ENCODE data around the gene PTK7. TPM values are rescaled to one million over a fixed set of nuclear protein-coding genes. Genes with fewer than 3 reads are reported as not detected.

PTK7 gene
- total RNA-seq, 2 experiments from 2014 or later: 1.2 to 1.6 TPM

DNA sequence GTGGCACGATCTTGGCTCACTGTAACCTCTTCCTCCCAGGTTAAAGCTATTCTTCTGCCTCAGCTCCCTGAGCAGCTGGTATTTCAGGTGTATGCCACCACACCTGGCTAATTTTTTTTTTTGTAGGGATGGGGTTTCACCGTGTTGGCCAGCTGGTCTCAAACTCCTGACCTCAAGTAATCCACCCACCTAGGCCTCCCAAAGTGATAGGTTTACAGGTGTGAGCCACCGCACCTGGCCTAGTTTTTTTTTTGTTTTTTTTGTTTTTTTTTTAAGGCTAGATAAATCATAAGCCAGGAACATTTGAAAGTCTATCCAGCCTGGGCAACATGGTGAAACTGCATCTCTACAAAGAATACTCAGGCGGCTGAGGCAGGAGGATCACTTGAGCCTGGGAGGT, 43.8 kb upstream of the PTK7 start:
- Histone ChIP-seq H3K9me3 (ENCODE audit: control insufficient read depth in 1 of 2, insufficient read depth in 1 of 2, low read length in 2 of 2) (no peaks in the 10 kb centered on the region), H3K4me1 (ENCODE audit: insufficient read depth, low read length) (no peaks in the 10 kb centered on the region), H3K27ac (ENCODE audit: low read depth in 1 of 2, low read length in 2 of 2) (no peak overlapping the region), H3K27me3 (ENCODE audit: control insufficient read depth in 1 of 2, insufficient read depth in 2 of 2, low read length in 2 of 2) (no peaks in the 10 kb centered on the region), H3K4me3 (ENCODE audit: low read length) (no peak overlapping the region), H3K36me3 (ENCODE audit: insufficient read depth, low read length) (peaks cover 45% of the 10 kb centered on the region)
- POLR2A ChIA-PET: interaction anchor here (0.6 to 1.9 kb wide), 3 partner anchors 16 to 473 kb away, joined by 3 to 4 read pairs (median 4); partner anchors contain the start of gene CUL7
- H3K9me3 Mint-ChIP-seq: no peaks in the 10 kb centered on the region
- TF ChIP-seq, protein P1, sequence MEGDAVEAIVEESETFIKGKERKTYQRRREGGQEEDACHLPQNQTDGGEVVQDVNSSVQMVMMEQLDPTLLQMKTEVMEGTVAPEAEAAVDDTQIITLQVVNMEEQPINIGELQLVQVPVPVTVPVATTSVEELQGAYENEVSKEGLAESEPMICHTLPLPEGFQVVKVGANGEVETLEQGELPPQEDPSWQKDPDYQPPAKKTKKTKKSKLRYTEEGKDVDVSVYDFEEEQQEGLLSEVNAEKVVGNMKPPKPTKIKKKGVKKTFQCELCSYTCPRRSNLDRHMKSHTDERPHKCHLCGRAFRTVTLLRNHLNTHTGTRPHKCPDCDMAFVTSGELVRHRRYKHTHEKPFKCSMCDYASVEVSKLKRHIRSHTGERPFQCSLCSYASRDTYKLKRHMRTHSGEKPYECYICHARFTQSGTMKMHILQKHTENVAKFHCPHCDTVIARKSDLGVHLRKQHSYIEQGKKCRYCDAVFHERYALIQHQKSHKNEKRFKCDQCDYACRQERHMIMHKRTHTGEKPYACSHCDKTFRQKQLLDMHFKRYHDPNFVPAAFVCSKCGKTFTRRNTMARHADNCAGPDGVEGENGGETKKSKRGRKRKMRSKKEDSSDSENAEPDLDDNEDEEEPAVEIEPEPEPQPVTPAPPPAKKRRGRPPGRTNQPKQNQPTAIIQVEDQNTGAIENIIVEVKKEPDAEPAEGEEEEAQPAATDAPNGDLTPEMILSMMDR (IDR thresholded peaks at IDR 0.05): no peak
- no peak overlapping the region for H3K27ac Mint-ChIP-seq
- ATAC-seq (ENCODE audit: poor library complexity): no peak
- H3K36me3 Mint-ChIP-seq (ENCODE audit: low read depth): peaks cover 52% of the 10 kb centered on the region
- no peak for DNase-seq
- no peak overlapping the region for H3K4me3 Mint-ChIP-seq
- intact Hi-C loops (cut with DNase I, micrococcal nuclease): no loop called here
- no peaks in the 10 kb centered on the region for H3K27me3 Mint-ChIP-seq
- CTCF ChIA-PET: no interaction called here
- H3K4me1 Mint-ChIP-seq (ENCODE audit: low read depth): no peaks in the 10 kb centered on the region

DNA sequence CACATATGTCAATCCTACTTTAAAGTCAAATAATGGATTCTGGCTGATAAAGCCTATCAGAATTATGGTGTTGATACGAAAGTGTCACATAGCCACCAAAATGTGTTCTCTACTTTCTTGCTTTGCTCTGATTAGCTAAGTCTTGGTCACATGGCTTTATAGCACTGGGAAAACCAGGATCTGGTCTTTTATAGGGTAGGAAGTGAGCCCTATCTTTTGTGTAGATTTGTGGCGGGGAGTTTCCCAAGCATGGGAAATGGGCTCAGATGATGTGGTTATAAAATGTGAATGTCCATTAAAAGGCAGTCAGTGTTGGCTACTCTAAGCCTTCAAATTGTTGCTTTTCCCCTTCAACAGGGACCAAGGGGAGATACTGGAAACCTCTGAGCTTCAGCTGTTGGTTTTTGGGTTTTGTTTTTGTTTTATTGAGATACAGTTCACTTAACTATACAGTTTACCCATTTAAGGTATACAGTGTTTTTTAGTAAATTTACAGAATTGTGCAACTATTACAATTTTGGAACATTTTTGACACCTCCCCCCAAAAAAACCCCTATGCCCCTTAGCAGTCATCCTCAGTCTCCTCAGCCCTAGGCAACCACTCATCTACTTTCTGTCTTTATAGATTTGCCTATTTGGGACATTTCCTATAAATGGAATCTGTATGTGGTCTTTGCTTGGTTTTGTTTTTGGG, 42.5 kb upstream of the PTK7 start:
- Mint-ChIP-seq H3K4me3 (no peak overlapping the region), H3K9me3 (no peaks in the 10 kb centered on the region), H3K36me3 (ENCODE audit: low read depth) (peaks cover 54% of the 10 kb centered on the region), H3K27me3 (no peaks in the 10 kb centered on the region), H3K4me1 (ENCODE audit: low read depth) (no peaks in the 10 kb centered on the region), H3K27ac (peak overlapping the region; percentile 29)
- H3K9me3 ChIP-seq (ENCODE audit: control insufficient read depth in 1 of 2, insufficient read depth in 1 of 2, low read length in 2 of 2): no peaks in the 10 kb centered on the region
- H3K4me1 ChIP-seq (ENCODE audit: insufficient read depth, low read length): no peaks in the 10 kb centered on the region
- H3K27me3 ChIP-seq (ENCODE audit: control insufficient read depth in 1 of 2, insufficient read depth in 2 of 2, low read length in 2 of 2): no peaks in the 10 kb centered on the region
- no peak for ATAC-seq (ENCODE audit: poor library complexity)
- H3K27ac ChIP-seq (ENCODE audit: low read depth in 1 of 2, low read length in 2 of 2): no peak overlapping the region
- peaks cover 47% of the 10 kb centered on the region for H3K36me3 ChIP-seq (ENCODE audit: insufficient read depth, low read length)
- TF ChIP-seq, protein P1 (IDR thresholded peaks at IDR 0.05): no peak
- ChIA-PET CTCF (no interaction called here), POLR2A (interaction anchor here (0.6 to 1.9 kb wide), 3 partner anchors 12 to 424 kb away, joined by 3 to 6 read pairs (median 4); partner anchors contain the start of genes CUL7 and RRP36)
- DNase-seq: no peak
- intact Hi-C loops (cut with DNase I, micrococcal nuclease): no loop called here
- H3K4me3 ChIP-seq (ENCODE audit: low read length): no peak overlapping the region

DNA sequence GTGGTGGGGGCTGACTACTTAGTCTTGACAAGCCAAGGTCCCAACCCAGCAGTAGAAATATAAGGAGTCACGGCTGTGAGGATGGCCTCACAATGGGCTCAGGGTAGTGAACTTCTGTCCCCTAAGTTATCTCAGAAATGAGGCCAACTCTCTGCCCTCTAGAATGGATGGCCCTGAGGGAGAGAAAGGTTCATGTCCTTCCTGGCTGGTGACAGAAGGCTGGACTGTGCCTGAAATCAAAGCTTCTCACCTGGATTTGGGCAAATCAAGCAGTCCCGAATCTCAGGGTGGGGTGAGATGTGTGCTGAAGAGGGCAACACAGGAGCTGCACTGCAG, 42.0 kb upstream of the PTK7 start:
- H3K27ac Mint-ChIP-seq: no peak overlapping the region

More for the DNA sequence above, 42.0 kb upstream of the PTK7 start:
- H3K4me3 ChIP-seq (ENCODE audit: low read length): no peak overlapping the region
- no peak for DNase-seq
- ChIA-PET CTCF (no interaction called here), POLR2A (interaction anchor here (0.6 to 1.9 kb wide), 2 partner anchors 20 to 423 kb away, joined by 4 to 6 read pairs; partner anchors contain the start of gene CUL7)
- no peak overlapping the region for H3K27ac ChIP-seq (ENCODE audit: low read depth in 1 of 2, low read length in 2 of 2)
- H3K4me1 ChIP-seq (ENCODE audit: insufficient read depth, low read length): no peaks in the 10 kb centered on the region
- no peak overlapping the region for H3K4me3 Mint-ChIP-seq
- peaks cover 45% of the 10 kb centered on the region for H3K36me3 ChIP-seq (ENCODE audit: insufficient read depth, low read length)
- intact Hi-C loops (cut with DNase I, micrococcal nuclease): no loop called here
- no peaks in the 10 kb centered on the region for H3K27me3 Mint-ChIP-seq
- H3K9me3 ChIP-seq (ENCODE audit: control insufficient read depth in 1 of 2, insufficient read depth in 1 of 2, low read length in 2 of 2): no peaks in the 10 kb centered on the region
- H3K27me3 ChIP-seq (ENCODE audit: control insufficient read depth in 1 of 2, insufficient read depth in 2 of 2, low read length in 2 of 2): no peaks in the 10 kb centered on the region
- no peaks in the 10 kb centered on the region for H3K9me3 Mint-ChIP-seq
- no peak for ATAC-seq (ENCODE audit: poor library complexity)
- TF ChIP-seq, protein P1 (IDR thresholded peaks at IDR 0.05): no peak
- no peaks in the 10 kb centered on the region for H3K4me1 Mint-ChIP-seq (ENCODE audit: low read depth)
- peaks cover 56% of the 10 kb centered on the region for H3K36me3 Mint-ChIP-seq (ENCODE audit: low read depth)
